Measurements from ENCODE around the gene APOL3.
"Not testable (repeated sequence)": the region's sequence is repeated elsewhere in the genome, so short reads cannot be mapped to it uniquely, and the experiment has no call there.

APOL3 gene

GRCh38 chr22:36151006-36151595 is 9.5 kb downstream of the APOL3 start:
- Histone ChIP-seq H3K9me3 (ENCODE audit: control insufficient read depth, insufficient read depth, low read length) (no peaks in the 10 kb centered on the region), H3K4me1 (ENCODE audit: control insufficient read depth, insufficient read depth, low read length) (no peaks in the 10 kb centered on the region), H3K4me3 (ENCODE audit: low read length) (no peak overlapping the region), H3K27me3 (ENCODE audit: control insufficient read depth, insufficient read depth, low read length) (no peaks in the 10 kb centered on the region), H3K27ac (ENCODE audit: low read length) (no peak overlapping the region), H3K36me3 (ENCODE audit: control insufficient read depth, insufficient read depth, low read length) (no peaks in the 10 kb centered on the region)
- WGBS (ENCODE audit: insufficient coverage, insufficient read length), result no CpG with 5 or more reads among the region's 3 CpGs
- DNase-seq (ENCODE audit: low read depth, low spot score), result no peak

DNA sequence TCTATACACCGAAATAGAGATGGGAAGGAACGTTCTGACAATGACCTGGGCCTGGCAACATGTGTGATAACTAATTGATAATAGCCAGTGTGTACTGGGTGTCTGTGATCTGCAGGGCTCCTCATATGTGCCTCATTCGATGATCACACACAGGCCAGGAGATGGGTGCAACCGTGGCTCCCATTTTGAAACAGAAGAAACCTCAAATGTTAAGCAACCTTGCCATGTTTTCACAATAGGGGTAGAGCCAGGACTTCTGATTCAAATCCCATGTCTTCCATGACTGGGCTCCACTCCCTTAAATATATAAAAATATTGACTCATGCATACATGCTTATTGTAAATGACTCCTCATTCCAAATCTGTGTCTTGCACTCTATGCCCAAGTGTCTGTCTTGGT is 11.1 kb downstream of the APOL3 start:
- no CpG with 5 or more reads among the region's 4 CpGs for WGBS (ENCODE audit: insufficient coverage, insufficient read length)
- DNase-seq (ENCODE audit: low read depth, low spot score), result no peak

GRCh38 chr22:36148411-36148810 is 12.1 kb downstream of the APOL3 start:
- WGBS (ENCODE audit: insufficient coverage, insufficient read length), result no CpG with 5 or more reads among the region's 8 CpGs
- H3K27ac ChIP-seq (ENCODE audit: low read length), result no peak overlapping the region
- no peaks in the 10 kb centered on the region for H3K9me3 ChIP-seq (ENCODE audit: control insufficient read depth, insufficient read depth, low read length)
- no peaks in the 10 kb centered on the region for H3K4me1 ChIP-seq (ENCODE audit: control insufficient read depth, insufficient read depth, low read length)
- DNase-seq (ENCODE audit: low read depth, low spot score), result no peak
- H3K27me3 ChIP-seq (ENCODE audit: control insufficient read depth, insufficient read depth, low read length), result no peaks in the 10 kb centered on the region
- no peak overlapping the region for H3K4me3 ChIP-seq (ENCODE audit: low read length)
- H3K36me3 ChIP-seq (ENCODE audit: control insufficient read depth, insufficient read depth, low read length), result no peaks in the 10 kb centered on the region

More for the DNA sequence above, 11.1 kb downstream of the APOL3 start:
- Histone ChIP-seq H3K4me3 (ENCODE audit: low read length) (no peak overlapping the region), H3K4me1 (ENCODE audit: control insufficient read depth, insufficient read depth, low read length) (no peaks in the 10 kb centered on the region), H3K27ac (ENCODE audit: low read length) (no peak overlapping the region), H3K9me3 (ENCODE audit: control insufficient read depth, insufficient read depth, low read length) (no peaks in the 10 kb centered on the region), H3K27me3 (ENCODE audit: control insufficient read depth, insufficient read depth, low read length) (no peaks in the 10 kb centered on the region), H3K36me3 (ENCODE audit: control insufficient read depth, insufficient read depth, low read length) (no peaks in the 10 kb centered on the region)

DNA sequence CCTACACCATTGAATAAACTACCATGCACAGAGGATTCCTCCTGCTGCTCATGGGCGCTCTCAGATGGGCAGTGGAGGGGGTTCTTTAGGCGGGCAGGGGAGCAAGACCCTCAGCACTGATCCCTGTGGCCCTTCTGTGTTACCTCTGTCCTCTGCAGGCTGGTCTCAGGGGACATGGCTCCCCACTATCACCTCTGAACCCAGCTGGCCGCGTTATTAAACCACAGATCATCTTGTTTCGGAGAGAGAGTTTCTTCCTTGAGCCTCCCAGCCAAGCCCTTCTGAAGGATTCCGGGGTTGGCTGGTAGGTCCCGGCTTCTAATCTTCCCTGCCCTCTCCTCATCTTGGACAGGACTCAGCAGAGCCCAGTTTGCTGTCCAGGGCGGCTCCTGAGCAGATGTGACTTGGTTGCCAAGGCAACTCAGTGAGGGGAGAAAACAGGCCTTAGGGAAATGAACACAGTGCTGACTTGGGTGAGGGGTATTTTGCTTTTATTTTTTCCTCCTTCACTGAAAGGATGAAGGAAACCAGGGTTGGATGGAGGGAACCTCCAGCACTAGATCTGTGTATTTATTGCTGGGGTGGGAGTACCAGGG is 13.3 kb downstream of the APOL3 start:
- WGBS (ENCODE audit: insufficient coverage, insufficient read length), result no CpG with 5 or more reads among the region's 8 CpGs
- Histone ChIP-seq H3K9me3 (ENCODE audit: control insufficient read depth, insufficient read depth, low read length) (no peaks in the 10 kb centered on the region), H3K27ac (ENCODE audit: low read length) (no peak overlapping the region), H3K36me3 (ENCODE audit: control insufficient read depth, insufficient read depth, low read length) (no peaks in the 10 kb centered on the region), H3K4me3 (ENCODE audit: low read length) (no peak overlapping the region), H3K4me1 (ENCODE audit: control insufficient read depth, insufficient read depth, low read length) (no peaks in the 10 kb centered on the region), H3K27me3 (ENCODE audit: control insufficient read depth, insufficient read depth, low read length) (no peaks in the 10 kb centered on the region)
- DNase-seq (ENCODE audit: low read depth, low spot score), result no peak

GRCh38 chr22:36145881-36146280 is 14.7 kb downstream of the APOL3 start:
- Histone ChIP-seq H3K36me3 (ENCODE audit: control insufficient read depth, insufficient read depth, low read length) (no peaks in the 10 kb centered on the region), H3K27me3 (ENCODE audit: control insufficient read depth, insufficient read depth, low read length) (no peaks in the 10 kb centered on the region), H3K9me3 (ENCODE audit: control insufficient read depth, insufficient read depth, low read length) (no peaks in the 10 kb centered on the region), H3K27ac (ENCODE audit: low read length) (no peak overlapping the region), H3K4me3 (ENCODE audit: low read length) (no peak overlapping the region), H3K4me1 (ENCODE audit: control insufficient read depth, insufficient read depth, low read length) (peaks cover 2% of the 10 kb centered on the region)
- DNase-seq (ENCODE audit: low read depth, low spot score), result no peak
- WGBS (ENCODE audit: insufficient coverage, insufficient read length), result no CpG with 5 or more reads among the region's 4 CpGs

DNA sequence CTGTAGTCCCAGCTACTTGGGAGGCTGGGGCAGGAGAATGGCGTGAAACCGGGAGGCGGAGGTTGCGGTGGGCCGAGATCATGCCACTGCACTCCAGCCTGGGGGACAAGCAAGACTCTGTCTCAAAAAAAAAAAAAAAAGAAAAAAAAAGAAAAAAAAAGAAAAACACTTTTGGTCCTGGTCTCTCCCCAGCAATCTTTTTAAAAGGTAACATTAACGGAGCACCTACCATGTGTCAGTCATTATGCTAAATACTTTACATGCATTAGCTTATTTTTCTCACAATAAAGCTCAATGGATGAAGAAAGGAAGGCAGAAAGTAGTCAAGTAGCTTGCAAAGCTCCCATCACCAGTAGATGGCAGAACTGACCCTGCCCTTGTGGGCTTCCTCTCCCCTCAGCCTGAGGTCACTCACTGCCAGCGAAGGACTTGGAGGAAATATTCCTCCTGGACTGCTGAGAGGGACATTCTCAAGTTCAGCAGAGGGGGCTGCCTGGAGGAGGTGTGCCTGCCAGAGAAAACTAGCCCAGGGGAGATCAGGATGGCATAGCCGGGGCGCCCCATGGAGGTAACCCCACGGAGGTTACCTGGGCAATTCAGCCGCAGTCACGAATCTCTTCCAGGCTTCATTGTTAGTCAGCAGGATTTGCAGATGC is 15.5 kb downstream of the APOL3 start:
- no CpG with 5 or more reads among the region's 12 CpGs for WGBS (ENCODE audit: insufficient coverage, insufficient read length)
- peak; percentile 39 for DNase-seq (ENCODE audit: low read depth, low spot score)
- H3K27ac ChIP-seq (ENCODE audit: low read length), result no peak overlapping the region

DNA sequence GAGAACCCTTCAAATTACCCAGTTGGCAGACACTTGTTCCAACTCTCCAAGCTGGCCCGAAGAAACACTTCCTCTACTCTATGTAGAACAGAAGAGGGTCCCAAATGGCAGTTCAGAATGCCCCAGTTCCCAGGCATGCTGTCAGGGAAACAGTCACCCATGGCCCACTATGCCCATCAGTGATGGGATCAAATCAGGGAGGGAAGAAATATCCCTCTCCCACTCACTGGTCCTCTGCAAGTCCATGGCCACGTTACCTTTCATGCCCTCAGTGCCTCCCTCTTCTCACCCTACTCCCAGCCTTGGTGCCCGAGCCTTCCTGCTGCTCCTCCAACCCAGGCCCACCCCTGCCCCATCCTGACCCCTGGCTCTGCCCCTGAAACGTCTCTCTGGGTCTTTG is 16.6 kb downstream of the APOL3 start:
- no peak overlapping the region for H3K27ac ChIP-seq (ENCODE audit: low read length)
- peaks cover 5% of the 10 kb centered on the region for H3K4me1 ChIP-seq (ENCODE audit: control insufficient read depth, insufficient read depth, low read length)
- no peaks in the 10 kb centered on the region for H3K36me3 ChIP-seq (ENCODE audit: control insufficient read depth, insufficient read depth, low read length)
- no peaks in the 10 kb centered on the region for H3K27me3 ChIP-seq (ENCODE audit: control insufficient read depth, insufficient read depth, low read length)
- no peaks in the 10 kb centered on the region for H3K9me3 ChIP-seq (ENCODE audit: control insufficient read depth, insufficient read depth, low read length)
- no peak overlapping the region for H3K4me3 ChIP-seq (ENCODE audit: low read length)
- DNase-seq (ENCODE audit: low read depth, low spot score), result no peak
- no CpG with 5 or more reads among the region's 4 CpGs for WGBS (ENCODE audit: insufficient coverage, insufficient read length)

More for the DNA sequence above, 15.5 kb downstream of the APOL3 start:
- no peaks in the 10 kb centered on the region for H3K36me3 ChIP-seq (ENCODE audit: control insufficient read depth, insufficient read depth, low read length)
- H3K9me3 ChIP-seq (ENCODE audit: control insufficient read depth, insufficient read depth, low read length), result no peaks in the 10 kb centered on the region
- H3K4me3 ChIP-seq (ENCODE audit: low read length), result no peak overlapping the region
- H3K27me3 ChIP-seq (ENCODE audit: control insufficient read depth, insufficient read depth, low read length), result no peaks in the 10 kb centered on the region
- peaks cover 5% of the 10 kb centered on the region for H3K4me1 ChIP-seq (ENCODE audit: control insufficient read depth, insufficient read depth, low read length)

DNA sequence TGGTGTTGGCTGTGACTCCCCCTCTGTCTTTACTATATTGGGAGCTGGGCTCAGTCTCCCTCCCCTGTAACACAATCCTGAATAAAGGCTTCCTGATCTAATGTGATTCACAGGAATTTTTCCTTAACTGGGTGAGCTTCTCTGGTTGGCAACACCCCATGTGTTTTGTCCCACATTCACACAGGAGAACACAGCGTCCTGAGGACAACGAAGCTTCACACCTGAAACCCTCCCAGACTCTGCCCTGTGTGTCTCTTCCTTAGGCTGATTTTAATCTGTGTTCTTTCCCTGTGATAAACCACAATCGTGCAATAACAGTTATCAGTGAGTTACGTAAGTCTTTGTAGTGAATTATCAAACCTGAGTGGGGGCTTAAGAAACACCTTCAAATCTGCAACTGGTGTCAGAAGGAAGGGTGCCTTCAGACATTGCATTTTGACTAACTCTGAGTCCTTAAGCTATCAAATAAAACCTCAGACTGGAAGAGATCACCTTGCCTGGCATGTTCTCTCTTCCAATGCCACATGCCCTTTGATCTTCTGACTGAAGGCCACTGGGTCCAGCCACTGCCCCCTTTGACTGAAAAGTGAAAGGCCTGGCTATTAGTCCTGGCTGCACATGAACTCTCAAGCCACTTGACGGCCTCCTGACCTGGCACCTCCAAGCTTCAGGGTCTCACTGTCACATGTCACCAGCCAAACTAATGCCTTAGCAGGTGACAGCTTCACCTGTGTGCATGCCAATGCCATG is 17.3 kb downstream of the APOL3 start:
- Histone ChIP-seq H3K36me3 (ENCODE audit: control insufficient read depth, insufficient read depth, low read length) (no peaks in the 10 kb centered on the region), H3K27ac (ENCODE audit: low read length) (no peak overlapping the region), H3K4me1 (ENCODE audit: control insufficient read depth, insufficient read depth, low read length) (peaks cover 5% of the 10 kb centered on the region), H3K9me3 (ENCODE audit: control insufficient read depth, insufficient read depth, low read length) (no peaks in the 10 kb centered on the region), H3K4me3 (ENCODE audit: low read length) (no peak overlapping the region), H3K27me3 (ENCODE audit: control insufficient read depth, insufficient read depth, low read length) (no peaks in the 10 kb centered on the region)
- WGBS (ENCODE audit: insufficient coverage, insufficient read length), result no CpG with 5 or more reads among the region's 5 CpGs
- no peak for DNase-seq (ENCODE audit: low read depth, low spot score)

- no peak for DNase-seq (ENCODE audit: low read depth, low spot score)
- Histone ChIP-seq H3K9me3 (ENCODE audit: control insufficient read depth, insufficient read depth, low read length) (no peaks in the 10 kb centered on the region), H3K4me3 (ENCODE audit: low read length) (no peak overlapping the region), H3K4me1 (ENCODE audit: control insufficient read depth, insufficient read depth, low read length) (peaks cover 5% of the 10 kb centered on the region), H3K36me3 (ENCODE audit: control insufficient read depth, insufficient read depth, low read length) (no peaks in the 10 kb centered on the region), H3K27ac (ENCODE audit: low read length) (no peak overlapping the region), H3K27me3 (ENCODE audit: control insufficient read depth, insufficient read depth, low read length) (no peaks in the 10 kb centered on the region)
- WGBS (ENCODE audit: insufficient coverage, insufficient read length), result no CpG with 5 or more reads among the region's 9 CpGs
These were observed 19.1 kb downstream of the APOL3 start for GRCh38 chr22:36141481-36141880.

DNA sequence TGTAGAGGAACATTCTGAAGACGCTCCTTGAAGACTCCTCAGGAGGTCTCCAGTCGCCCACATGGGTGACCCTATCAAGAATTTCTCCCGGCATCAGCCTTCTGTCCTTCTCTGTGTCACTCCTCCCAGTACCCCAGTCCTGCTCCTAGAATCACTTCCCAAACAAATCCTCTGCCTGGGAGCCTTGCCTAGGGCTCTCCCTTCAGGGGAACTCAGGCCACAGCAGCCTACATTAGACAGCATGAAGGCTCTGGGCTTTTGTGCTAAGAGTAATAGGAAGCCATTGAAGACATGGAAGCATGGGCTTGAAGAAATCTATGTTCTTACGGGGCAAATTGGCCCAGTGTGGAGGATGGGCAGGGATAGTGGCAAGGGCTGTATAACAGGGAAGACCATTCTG is 21.8 kb downstream of the APOL3 start:
- not testable (repeated sequence) for H3K36me3 ChIP-seq (ENCODE audit: control insufficient read depth, insufficient read depth, low read length); H3K4me3 ChIP-seq (ENCODE audit: low read length); H3K27ac ChIP-seq (ENCODE audit: low read length); H3K4me1 ChIP-seq (ENCODE audit: control insufficient read depth, insufficient read depth, low read length); H3K9me3 ChIP-seq (ENCODE audit: control insufficient read depth, insufficient read depth, low read length); H3K27me3 ChIP-seq (ENCODE audit: control insufficient read depth, insufficient read depth, low read length); DNase-seq (ENCODE audit: low read depth, low spot score)
- WGBS (ENCODE audit: insufficient coverage, insufficient read length), result no CpG with 5 or more reads among the region's 4 CpGs
